H1 (cell line): ENCODE results near the gene ATP8B3. TPM values are rescaled to one million over a fixed set of nuclear protein-coding genes. Genes with fewer than 3 reads are reported as not detected.

Experiments used
- CEBPB ChIP-seq: IDR thresholded peaks from 2 replicates; pipeline ENCODE4 v1.6.1; 2012; ENCODE audit warnings: low read depth, low read length
- polyA plus RNA-seq, 7 experiments: library from polyadenylated mRNA; depleted of rRNA in 3 of 7; stranded (reverse) in 5 of 7; unstranded in 2 of 7; fragments of >200 nt in 5 of 7; fragments of 200-250 nt in 2 of 7; gene quantifications; 1 replicate in 5 of 7; 2 replicates in 1 of 7; 4 replicates in 1 of 7; pipeline versions ENCODE4 v1.2.1 to v1.2.3, GENCODE V29; 2011 to 2013; ENCODE audit warnings: missing spikeins in 2 of 7, mixed read lengths in 2 of 7
- total RNA-seq: library from RNA; stranded (reverse); fragmentation: NEBNext Ultra II Directional; extraction: Animal tissue kit (Norgen Biotek cat#: 25700); gene quantifications from 2 replicates; pipeline ENCODE4 v1.2.1, GENCODE V29; 2021

The ATP8B3 gene
- total and polyA plus RNA-seq, 2 of the 8 experiments (the other 6 are each of a cell fraction or from before 2014, with no cell fraction given) = 4.1 to 9.3 TPM

DNA sequence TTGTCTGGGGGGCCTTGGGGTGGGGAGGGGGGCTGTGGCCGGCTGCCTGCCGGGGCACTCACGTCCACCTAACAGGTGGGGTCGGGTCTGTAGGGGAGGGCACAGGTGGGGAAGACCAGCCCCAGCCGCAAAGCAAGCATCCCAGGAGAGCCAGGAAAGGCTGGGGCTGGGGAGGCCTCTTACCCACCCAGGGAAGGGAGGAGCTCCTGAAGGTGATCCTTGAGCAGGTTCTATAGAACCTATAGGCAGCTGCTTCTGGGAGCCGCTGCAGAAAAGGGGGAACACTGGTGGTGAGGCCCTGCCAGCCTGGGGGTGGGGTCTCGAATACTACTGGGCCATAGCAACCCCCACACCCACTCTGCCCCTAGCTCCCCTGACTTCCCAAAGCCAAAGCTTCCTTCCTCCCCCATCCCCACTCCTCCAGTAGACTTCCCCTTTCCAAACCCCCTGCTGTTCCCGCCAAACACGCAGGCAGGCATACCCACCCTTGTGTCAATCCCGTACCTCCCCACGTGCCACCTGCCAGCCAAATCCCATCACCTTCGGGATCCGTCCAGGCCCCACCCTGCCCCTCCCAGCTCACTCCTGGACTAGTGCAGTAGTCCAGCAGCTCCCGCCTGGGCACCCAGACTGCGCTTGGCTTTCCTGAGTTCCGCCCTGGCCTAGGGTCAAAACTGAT lies 45.7 kb upstream of the ATP8B3 start (continued):
- no peak for TF ChIP-seq CEBPB
